Colonic mucosa (tissue), 4 donors: ENCODE measurements around the gene CD63. TPM values are rescaled to one million over a fixed set of nuclear protein-coding genes. Genes with fewer than 3 reads are reported as not detected.

ENCODE experiments used
- DNase-seq: peaks from one replicate; pipeline ENCODE4 v3.0.0-alpha.2; 2020
- H3K27ac ChIP-seq: fragments of 200-600 bp; one replicate; pipeline ENCODE4 v1.8.0; 2021
- H3K27me3 ChIP-seq: fragments of 200-600 bp; one replicate; pipeline ENCODE4 v1.8.0; 2021
- H3K36me3 ChIP-seq: fragments of 200-600 bp; one replicate; pipeline ENCODE4 v1.8.0; 2021
- H3K4me1 ChIP-seq: fragments of 200-600 bp; one replicate; pipeline ENCODE4 v1.8.0; 2021; ENCODE audit warnings: mild to moderate bottlenecking
- H3K4me3 ChIP-seq: fragments of 200-600 bp; one replicate; pipeline ENCODE4 v1.8.0; 2021
- H3K9ac ChIP-seq, 2 donors: one replicate each; pipeline ENCODE4 v1.7.0; 2013; ENCODE audit warnings: control low read depth in 2 of 2, low read depth in 2 of 2, low read length in 2 of 2
- H3K9me3 ChIP-seq: fragments of 200-600 bp; one replicate; pipeline ENCODE4 v1.8.0; 2021
- intact Hi-C: fragments of 100-400 bp; cut with DNase I; formaldehyde crosslinking; loops from one replicate; pipeline ENCODE4 v1.14.1; 2022
- total RNA-seq, 2 donors: library from RNA; stranded (reverse); fragmentation: NEBNext Ultra II Directional in 1 of 2; extraction: Animal tissue kit (Norgen Biotek cat#: 25700) in 1 of 2; gene quantifications; one replicate each; pipeline ENCODE4 v1.2.1, GENCODE V29; 2021
- TF ChIP-seq, protein P1 (sequence below): fragments of 200-600 bp; IDR thresholded peaks from one replicate; pipeline ENCODE4 v1.8.0; 2022; ENCODE audit warnings: antibody characterized with exemption, mild to moderate bottlenecking
- donor health status: healthy.
- donor health status: DM: no; HTN: no; CAD: no.
- donor health status: DM: no; HTN: no; CAD: no.

Gene CD63
- total RNA-seq, 2 donors from 2014 or later: 707 to 1,094 TPM

DNA sequence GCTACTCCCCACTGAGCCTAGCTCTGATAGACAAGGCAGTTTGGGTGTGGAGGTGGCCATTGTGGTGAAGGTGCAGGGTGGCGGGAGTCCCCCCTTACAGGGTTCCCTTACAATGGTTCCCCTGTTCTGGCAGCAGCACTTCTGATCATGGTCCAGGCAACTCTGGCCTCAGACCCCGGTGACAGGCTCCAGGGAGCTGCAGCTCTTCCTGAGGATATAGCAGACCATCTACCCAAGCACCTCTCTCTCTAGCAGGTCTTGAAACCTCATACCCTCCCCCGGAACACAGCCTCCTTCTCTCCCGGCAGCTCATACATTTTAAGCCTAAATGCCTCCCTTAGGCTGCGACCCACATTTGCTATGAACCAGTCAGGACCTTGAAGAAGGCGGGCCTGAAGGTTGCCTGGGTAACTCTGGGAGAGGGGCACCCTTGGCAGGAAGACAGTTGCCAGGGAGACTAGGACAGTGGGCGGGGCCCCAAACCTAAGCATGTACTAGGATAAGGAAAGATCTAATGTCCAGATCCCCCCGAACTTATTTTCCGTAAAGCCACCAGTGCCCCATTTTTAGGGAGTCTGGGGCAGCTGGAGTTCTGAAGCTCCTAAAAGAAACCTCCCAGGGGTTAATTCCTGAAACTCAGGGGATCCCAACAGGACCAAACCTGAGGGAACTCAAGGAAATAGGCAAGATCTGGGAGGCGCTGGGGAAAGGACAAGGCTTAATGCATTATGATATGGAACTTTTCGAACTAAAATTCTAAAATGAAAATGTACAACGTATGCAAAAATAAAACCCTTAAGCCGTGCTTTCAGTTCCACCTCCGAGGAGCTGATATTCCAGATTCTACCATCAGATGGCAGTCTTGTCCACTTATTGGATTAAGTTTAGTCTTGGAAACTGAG is 9.6 kb upstream of the CD63 start:
- no peaks in the 10 kb centered on the region for H3K9me3 ChIP-seq
- intact Hi-C loops: loop anchor here (5.0 kb wide), 1 partner anchor 199 kb away; no protein-coding TSS in a partner anchor
- DNase-seq: peak; percentile 93
- H3K4me1 ChIP-seq: peaks cover 9% of the 10 kb centered on the region
- peak overlapping the region; percentile 37 for H3K4me3 ChIP-seq
- no peaks in the 10 kb centered on the region for H3K36me3 ChIP-seq
- peak overlapping the region in 1 of 2 donors; percentile 76 for H3K9ac ChIP-seq
- TF ChIP-seq, protein P1, sequence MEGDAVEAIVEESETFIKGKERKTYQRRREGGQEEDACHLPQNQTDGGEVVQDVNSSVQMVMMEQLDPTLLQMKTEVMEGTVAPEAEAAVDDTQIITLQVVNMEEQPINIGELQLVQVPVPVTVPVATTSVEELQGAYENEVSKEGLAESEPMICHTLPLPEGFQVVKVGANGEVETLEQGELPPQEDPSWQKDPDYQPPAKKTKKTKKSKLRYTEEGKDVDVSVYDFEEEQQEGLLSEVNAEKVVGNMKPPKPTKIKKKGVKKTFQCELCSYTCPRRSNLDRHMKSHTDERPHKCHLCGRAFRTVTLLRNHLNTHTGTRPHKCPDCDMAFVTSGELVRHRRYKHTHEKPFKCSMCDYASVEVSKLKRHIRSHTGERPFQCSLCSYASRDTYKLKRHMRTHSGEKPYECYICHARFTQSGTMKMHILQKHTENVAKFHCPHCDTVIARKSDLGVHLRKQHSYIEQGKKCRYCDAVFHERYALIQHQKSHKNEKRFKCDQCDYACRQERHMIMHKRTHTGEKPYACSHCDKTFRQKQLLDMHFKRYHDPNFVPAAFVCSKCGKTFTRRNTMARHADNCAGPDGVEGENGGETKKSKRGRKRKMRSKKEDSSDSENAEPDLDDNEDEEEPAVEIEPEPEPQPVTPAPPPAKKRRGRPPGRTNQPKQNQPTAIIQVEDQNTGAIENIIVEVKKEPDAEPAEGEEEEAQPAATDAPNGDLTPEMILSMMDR: peak; percentile 89
- H3K27ac ChIP-seq: peak overlapping the region; percentile 58
- H3K27me3 ChIP-seq: no peaks in the 10 kb centered on the region

DNA sequence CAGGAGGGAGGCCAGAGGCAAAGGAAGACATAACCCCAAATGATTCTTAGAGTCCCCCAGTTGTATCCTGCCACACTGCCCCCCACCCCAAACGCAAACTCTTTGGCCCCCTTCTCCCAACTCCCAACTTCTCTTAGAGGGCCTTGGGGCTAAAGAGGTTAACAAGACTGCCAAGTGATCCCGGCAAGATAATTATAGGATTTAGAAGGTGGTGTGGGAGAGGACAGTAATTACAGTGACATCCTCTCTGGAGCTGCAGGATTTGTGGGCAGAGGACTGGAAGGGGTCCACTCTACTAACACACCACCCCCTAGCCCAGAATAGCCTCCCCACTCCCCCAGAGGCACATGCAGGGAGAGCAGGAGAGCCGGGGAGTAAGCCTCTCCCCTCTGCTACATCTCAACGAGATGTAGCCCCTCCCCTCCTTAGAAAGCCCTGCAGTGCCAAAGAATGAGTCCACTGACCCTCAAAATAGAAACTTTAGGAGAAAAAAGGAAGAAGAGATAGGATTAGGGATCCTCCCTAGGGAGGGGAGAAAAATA is 8.8 kb upstream of the CD63 start:
- TF ChIP-seq, protein P1: no peak
- H3K9ac ChIP-seq: peak overlapping the region in 1 of 2 donors; percentile 36
- H3K4me1 ChIP-seq: peaks cover 9% of the 10 kb centered on the region
- H3K27ac ChIP-seq: peak overlapping the region; percentile 58
- H3K4me3 ChIP-seq: no peak overlapping the region
- DNase-seq: no peak
- H3K27me3 ChIP-seq: no peaks in the 10 kb centered on the region
- no peaks in the 10 kb centered on the region for H3K36me3 ChIP-seq
- no peaks in the 10 kb centered on the region for H3K9me3 ChIP-seq
- intact Hi-C loops: loop anchor here (5.0 kb wide), 1 partner anchor 200 kb away; no protein-coding TSS in a partner anchor

DNA sequence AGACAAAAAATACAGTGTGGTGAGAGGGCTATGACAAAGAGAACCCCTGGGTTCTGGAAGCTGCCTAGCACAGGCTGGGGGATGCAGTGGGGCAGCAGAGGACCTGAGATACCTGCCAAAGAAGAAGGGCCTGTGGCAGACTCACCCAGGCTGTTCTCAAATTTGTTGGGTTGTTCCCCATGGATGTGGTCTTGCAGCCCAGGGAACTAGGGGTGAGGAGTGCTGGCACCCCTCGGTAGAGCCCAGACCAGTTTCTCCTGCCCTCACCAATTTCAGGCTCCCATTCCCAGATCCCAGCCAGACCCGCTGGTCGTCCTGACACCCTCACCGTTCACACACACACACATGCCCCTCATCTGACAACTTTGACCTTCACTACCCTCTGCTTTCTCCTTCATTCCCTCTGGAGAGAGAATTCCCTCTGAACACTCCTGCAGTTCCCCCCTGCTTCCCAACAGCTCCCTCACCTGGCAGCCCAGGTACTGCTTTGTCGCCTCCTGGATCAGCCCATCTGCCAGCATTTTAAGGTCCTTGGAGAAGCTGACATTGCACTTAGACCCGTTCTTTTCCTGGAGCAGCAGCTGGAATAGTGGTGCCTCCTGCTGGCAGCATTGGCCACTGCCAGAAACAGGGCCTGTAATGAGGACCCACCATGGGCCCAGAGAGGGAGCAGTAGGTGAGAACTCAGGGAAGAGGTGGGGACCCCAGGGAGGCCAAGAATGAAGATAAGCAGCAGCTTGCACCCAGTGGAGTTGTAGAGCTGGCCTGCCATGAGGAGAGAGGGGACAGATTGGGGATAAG is 8.2 kb upstream of the CD63 start:
- intact Hi-C loops: loop anchor here (5.0 kb wide), 1 partner anchor 200 kb away; no protein-coding TSS in a partner anchor
- H3K9ac ChIP-seq: no peak overlapping the region

DNA sequence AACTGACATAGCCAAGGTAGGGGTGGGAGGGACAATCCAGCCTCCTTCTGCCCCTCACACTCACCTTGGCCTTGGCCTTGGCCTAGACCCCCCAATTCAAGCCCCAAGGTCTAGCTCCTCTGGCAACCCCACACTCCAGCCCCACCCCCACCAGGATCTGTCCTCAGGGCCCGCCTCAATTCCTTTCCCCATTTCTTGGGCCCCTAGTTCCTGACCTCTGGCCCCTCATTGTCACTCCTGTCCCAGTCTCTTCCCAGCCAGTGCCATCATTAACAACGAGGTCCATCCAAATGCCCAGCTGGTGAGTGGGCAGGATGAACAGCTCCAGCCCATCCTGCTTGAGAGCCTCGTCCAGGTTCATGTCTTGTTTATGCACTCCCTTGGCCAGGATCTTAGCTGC is 7.3 kb upstream of the CD63 start:
- no peak overlapping the region for H3K4me3 ChIP-seq
- peaks cover 9% of the 10 kb centered on the region for H3K4me1 ChIP-seq
- H3K9ac ChIP-seq: no peak overlapping the region
- no peaks in the 10 kb centered on the region for H3K9me3 ChIP-seq
- no peak for DNase-seq
- TF ChIP-seq, protein P1: no peak
- H3K27ac ChIP-seq: no peak overlapping the region
- H3K27me3 ChIP-seq: no peaks in the 10 kb centered on the region
- intact Hi-C loops: loop anchor here (5.0 kb wide), 1 partner anchor 201 kb away; no protein-coding TSS in a partner anchor
- H3K36me3 ChIP-seq: no peaks in the 10 kb centered on the region

More for the DNA sequence above, 8.2 kb upstream of the CD63 start:
- Histone ChIP-seq H3K27ac (no peak overlapping the region), H3K9me3 (no peaks in the 10 kb centered on the region), H3K4me3 (no peak overlapping the region), H3K36me3 (no peaks in the 10 kb centered on the region), H3K27me3 (no peaks in the 10 kb centered on the region), H3K4me1 (peaks cover 9% of the 10 kb centered on the region)
- TF ChIP-seq, protein P1: peak; percentile 91
- DNase-seq: peak; percentile 88

DNA sequence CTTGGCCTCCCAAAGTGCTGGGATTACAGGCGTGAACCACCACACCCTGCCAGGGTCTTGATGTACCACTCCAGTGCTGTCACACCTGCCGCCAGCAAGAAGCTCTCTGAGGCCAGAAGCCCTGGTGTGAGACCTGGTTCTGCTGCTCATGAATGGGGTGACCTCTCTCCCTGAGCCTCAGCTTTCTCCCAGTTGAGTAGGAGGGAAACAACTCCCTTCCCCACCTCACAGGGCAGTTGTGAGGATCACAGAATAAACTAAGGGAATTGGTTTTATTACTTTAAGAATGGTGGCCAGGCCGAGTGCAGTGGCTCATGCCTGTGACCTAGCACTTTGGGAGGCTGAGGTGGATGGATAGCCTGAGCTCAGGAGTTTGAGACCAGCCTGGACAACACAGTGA is 5.8 kb upstream of the CD63 start:
- no peaks in the 10 kb centered on the region for H3K9me3 ChIP-seq
- intact Hi-C loops: no loop called here
- no peak overlapping the region for H3K4me3 ChIP-seq
- TF ChIP-seq, protein P1: no peak
- no peaks in the 10 kb centered on the region for H3K36me3 ChIP-seq
- peaks cover 9% of the 10 kb centered on the region for H3K4me1 ChIP-seq
- H3K27ac ChIP-seq: no peak overlapping the region
- no peak for DNase-seq
- no peaks in the 10 kb centered on the region for H3K27me3 ChIP-seq
- H3K9ac ChIP-seq: no peak overlapping the region
